ENCODE measurements around the gene IRX5.

DNA sequence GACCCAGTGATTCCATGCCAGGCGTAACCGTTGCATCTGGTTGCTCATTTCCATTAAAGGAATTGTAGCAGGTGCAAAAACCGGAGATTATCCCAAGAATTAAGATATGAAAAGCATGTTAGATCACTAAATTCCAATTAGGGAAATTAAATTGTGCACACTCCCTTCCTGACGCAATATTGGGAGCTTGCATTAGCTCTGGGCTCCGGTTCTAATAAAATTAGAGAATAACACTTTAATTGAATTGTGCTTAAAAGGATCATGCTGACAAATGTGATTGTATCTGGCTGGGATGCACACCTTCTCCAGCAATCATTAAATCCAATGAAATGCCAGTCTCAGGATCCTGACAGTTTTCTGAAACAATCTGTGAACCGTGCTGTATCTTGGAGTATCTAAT, 38.1 kb downstream of the IRX5 start:
- TF ChIP-seq MAZ (IDR thresholded peaks at IDR 0.05; ENCODE audit: borderline replicate concordance, low read depth, low read length) (no peak), CTCF (conservative IDR thresholded peaks at IDR 0.05; ENCODE audit: low read depth, low read length) (no peak), POLR2A (IDR thresholded peaks at IDR 0.05; ENCODE audit: low read depth, low read length) (no peak), RFX5 (IDR thresholded peaks at IDR 0.05; ENCODE audit: low read depth, low read length) (no peak)

Data from IMR-90 (cell line).